GM12873 (cell line): ENCODE measurements around the gene MAMDC2.

Experiments used
- CTCF ChIP-seq: IDR thresholded peaks from 2 replicates; pipeline ENCODE4 v1.5.1; 2012; ENCODE audit warnings: low read depth, mild to moderate bottlenecking, moderate library complexity, low read length, control low read depth; ENCODE audit not compliant: insufficient read depth; ENCODE audit errors: missing control alignments

The MAMDC2 gene

GRCh38 chr9:70043689-70044489 lies at the start of gene MAMDC2:
TSS of gene MAMDC2 (plus strand) at chr9:70043848. CDS start at chr9:70044198, 350 bp downstream.
- no peak for TF ChIP-seq CTCF

- no peak for TF ChIP-seq CTCF
Measured at GRCh38 chr9:69995846-69996245, 47.8 kb upstream of the MAMDC2 start.

- TF ChIP-seq CTCF = no peak
Measured at GRCh38 chr9:69996967-69997366, 46.7 kb upstream of the MAMDC2 start.

GRCh38 chr9:69997524-69997923 lies 46.1 kb upstream of the MAMDC2 start:
- no peak for TF ChIP-seq CTCF

- TF ChIP-seq CTCF = no peak
Measured at GRCh38 chr9:69999315-69999714, 44.3 kb upstream of the MAMDC2 start.

GRCh38 chr9:70000469-70000868 lies 43.2 kb upstream of the MAMDC2 start:
- no peak for TF ChIP-seq CTCF

- no peak for TF ChIP-seq CTCF
Measured at GRCh38 chr9:70003901-70004714, 39.5 kb upstream of the MAMDC2 start.
